ENCODE measurements around the gene CREB3L4.

The CREB3L4 gene

DNA sequence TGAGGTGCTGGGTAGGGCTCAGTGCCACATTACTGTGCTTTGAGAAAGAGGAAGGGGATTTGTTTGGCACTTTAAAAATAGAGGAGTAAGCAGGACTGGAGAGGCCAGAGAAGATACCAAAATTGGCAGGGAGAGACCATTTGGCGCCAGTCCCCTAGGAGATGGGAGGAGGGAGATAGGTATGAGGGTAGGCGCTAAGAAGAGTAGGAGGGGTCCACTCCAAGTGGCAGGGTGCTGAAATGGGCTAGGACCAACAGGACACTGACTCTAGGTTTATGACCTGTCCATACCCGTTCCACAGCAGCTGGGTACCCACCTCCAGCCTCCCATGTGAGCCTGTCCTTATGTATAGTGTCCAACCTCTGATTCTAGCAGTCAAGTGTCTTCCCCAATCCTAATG lies 8.2 kb upstream of the CREB3L4 start:
- Histone ChIP-seq H3K27me3 (replicated peaks; ENCODE audit: control insufficient read depth, insufficient read depth, low read length, poor library complexity, severe bottlenecking) (no peaks in the 10 kb centered on the region), H3K27ac (ENCODE audit: insufficient read depth, low read length, poor library complexity, severe bottlenecking) (peak overlapping the region; percentile 24), H3K4me1 (ENCODE audit: control insufficient read depth, insufficient read depth, low read length, poor library complexity, severe bottlenecking) (peaks cover 39% of the 10 kb centered on the region), H3K4me3 (ENCODE audit: insufficient read depth, low read depth, low read length, poor library complexity, severe bottlenecking) (no peak overlapping the region), H3K9me3 (ENCODE audit: control insufficient read depth, low read length) (no peaks in the 10 kb centered on the region), H3K36me3 (ENCODE audit: control insufficient read depth, insufficient read depth, low read length) (peaks cover 13% of the 10 kb centered on the region)
- no peak for DNase-seq

DNA sequence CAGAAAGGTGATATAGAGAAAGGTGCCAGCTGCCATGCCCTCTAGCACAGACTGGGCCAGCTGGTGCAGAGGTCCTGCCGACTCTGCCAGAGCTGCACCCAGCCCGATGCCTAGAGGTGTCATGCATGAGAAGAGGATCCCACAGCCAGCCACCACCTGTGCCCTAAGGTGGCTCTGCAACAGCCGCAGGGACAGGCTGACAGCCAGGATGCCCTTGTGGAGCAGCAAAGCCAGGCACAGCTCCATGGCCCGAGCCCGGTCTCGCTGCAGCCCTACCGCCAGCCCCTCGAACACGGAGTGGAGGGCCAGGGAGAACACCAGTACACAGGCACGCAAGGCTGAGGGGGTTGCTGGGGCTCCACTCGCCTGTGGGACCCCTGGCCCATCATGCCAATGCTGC lies 7.5 kb upstream of the CREB3L4 start:
- no peak overlapping the region for H3K27ac ChIP-seq (ENCODE audit: insufficient read depth, low read length, poor library complexity, severe bottlenecking)

DNA sequence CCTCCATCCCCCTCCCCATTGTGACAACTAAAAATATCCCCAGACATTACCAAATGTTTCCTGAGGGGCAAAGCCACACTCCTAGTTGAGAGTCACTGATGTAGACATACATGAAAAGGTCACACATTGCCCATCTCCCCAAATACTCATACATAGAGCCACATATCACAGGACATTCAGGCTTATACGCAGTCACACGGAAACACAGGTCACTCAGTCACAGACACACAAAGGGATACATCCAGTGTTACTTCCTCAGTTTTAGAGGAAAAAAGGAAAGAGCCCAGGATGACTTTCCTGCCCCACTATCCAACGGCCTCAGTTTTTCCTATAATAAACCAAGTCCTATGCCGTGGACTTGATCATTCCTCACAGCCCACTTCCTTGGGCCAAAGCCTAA lies 6.3 kb upstream of the CREB3L4 start:
- Histone ChIP-seq H3K27me3 (replicated peaks; ENCODE audit: control insufficient read depth, insufficient read depth, low read length, poor library complexity, severe bottlenecking) (no peaks in the 10 kb centered on the region), H3K27ac (ENCODE audit: insufficient read depth, low read length, poor library complexity, severe bottlenecking) (no peak overlapping the region), H3K9me3 (ENCODE audit: control insufficient read depth, low read length) (no peaks in the 10 kb centered on the region), H3K4me1 (ENCODE audit: control insufficient read depth, insufficient read depth, low read length, poor library complexity, severe bottlenecking) (peaks cover 36% of the 10 kb centered on the region), H3K4me3 (ENCODE audit: insufficient read depth, low read depth, low read length, poor library complexity, severe bottlenecking) (no peak overlapping the region), H3K36me3 (ENCODE audit: control insufficient read depth, insufficient read depth, low read length) (peaks cover 8% of the 10 kb centered on the region)
- no peak for DNase-seq

More for the DNA sequence above, 7.5 kb upstream of the CREB3L4 start:
- Histone ChIP-seq H3K4me3 (ENCODE audit: insufficient read depth, low read depth, low read length, poor library complexity, severe bottlenecking) (no peak overlapping the region), H3K27me3 (replicated peaks; ENCODE audit: control insufficient read depth, insufficient read depth, low read length, poor library complexity, severe bottlenecking) (no peaks in the 10 kb centered on the region), H3K36me3 (ENCODE audit: control insufficient read depth, insufficient read depth, low read length) (peaks cover 8% of the 10 kb centered on the region), H3K4me1 (ENCODE audit: control insufficient read depth, insufficient read depth, low read length, poor library complexity, severe bottlenecking) (peaks cover 39% of the 10 kb centered on the region), H3K9me3 (ENCODE audit: control insufficient read depth, low read length) (no peaks in the 10 kb centered on the region)
- DNase-seq = no peak

DNA sequence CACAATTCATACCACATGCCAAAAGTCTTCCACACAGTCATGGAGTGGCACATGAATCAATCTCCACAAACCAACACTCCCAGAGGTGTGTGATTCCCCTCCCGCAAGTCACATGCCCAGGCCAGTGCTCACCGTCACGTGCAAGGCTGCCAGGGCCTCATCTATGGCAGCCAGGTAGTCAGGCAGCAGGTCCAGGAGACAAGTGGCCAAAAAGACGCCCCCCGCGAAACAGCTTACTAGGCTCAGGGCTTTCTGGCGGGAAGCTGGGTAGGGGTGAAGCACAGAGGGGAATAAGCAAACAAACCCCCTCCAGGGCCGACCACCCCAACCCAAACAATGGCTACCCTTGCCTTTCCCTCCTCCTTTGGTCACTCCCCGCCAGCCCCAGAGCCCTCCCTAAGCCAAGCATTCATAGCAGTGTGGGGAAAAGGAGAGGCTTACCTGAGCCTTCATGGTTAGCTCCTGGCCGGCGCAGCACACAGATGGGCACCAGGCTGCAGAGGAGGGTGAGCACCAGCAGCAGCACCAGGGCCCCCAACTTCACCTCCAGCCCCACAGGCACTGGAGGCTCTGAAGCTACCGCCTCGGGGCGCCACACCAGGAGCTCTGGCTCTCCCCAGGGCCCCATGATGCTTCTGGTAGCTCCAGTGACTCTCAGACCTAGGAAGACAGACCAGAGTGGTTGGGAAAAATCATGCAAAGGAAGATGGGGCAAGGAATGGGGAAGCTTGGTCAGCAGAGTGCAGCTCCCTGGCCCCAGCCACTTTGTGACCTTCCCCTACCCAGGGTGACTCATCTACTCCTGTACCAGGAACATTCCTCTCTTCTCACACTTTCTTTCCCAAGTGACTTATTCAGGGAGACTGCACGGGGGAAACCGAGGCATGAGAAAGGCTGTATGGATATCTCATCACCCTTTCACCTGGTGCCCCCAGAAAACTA lies 5.3 kb upstream of the CREB3L4 start:
- Histone ChIP-seq H3K27ac (ENCODE audit: insufficient read depth, low read length, poor library complexity, severe bottlenecking) (peak overlapping the region; percentile 85), H3K4me1 (ENCODE audit: control insufficient read depth, insufficient read depth, low read length, poor library complexity, severe bottlenecking) (peaks cover 28% of the 10 kb centered on the region)
- DNase-seq = no peak

DNA sequence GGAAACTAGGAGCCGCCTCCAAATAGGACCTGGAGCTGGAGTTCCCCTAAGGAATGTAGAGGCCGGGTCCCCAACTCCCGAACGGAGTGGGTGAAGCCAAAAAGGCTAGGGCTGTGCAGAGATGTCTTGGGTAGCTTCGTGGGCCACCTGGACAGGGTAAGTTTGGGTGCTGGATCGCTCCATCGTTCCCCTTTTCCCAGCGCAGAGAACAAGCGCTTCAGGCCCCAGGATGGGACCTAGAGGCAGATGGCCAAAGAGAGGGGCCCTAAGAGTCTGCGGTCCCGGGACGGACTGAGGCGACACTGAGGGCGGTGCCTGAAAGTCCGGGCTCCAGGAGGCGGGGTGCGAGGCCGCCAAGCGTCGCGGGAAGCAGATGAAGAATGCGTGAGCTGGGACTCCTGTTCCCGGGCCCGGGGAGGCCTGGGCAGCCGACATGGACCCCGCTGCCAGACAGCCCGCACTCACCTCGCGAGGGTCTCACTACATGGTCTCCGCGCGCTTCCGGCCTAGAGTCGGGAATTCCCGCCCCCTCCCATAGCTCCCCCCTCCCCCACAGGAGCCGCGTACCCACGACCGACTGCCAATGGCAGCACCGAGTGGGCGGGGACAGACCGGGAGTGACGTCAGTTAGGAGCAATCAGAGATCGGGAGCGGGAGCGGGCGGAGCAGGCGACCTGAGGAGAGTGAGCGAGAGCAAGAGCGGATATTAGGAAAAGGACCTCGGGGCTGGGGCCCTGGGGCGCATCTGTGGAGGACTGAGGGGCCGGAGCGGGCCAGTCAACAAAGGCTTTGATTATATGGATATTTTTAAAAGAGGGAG lies 4.5 kb upstream of the CREB3L4 start, which contains the start of gene SLC39A1:
SLC39A1 (minus strand) TSS at position 508 of the 820 bp plus-strand sequence. CDS start 822 bp downstream, outside the sequence.
- H3K27me3 ChIP-seq (replicated peaks; ENCODE audit: control insufficient read depth, insufficient read depth, low read length, poor library complexity, severe bottlenecking) = no peaks in the 10 kb centered on the region
- peaks cover 32% of the 10 kb centered on the region for H3K4me1 ChIP-seq (ENCODE audit: control insufficient read depth, insufficient read depth, low read length, poor library complexity, severe bottlenecking)
- DNase-seq = peak; percentile 91 to 96 (median 93)
- peaks cover 8% of the 10 kb centered on the region for H3K36me3 ChIP-seq (ENCODE audit: control insufficient read depth, insufficient read depth, low read length)
- H3K9me3 ChIP-seq (ENCODE audit: control insufficient read depth, low read length) = no peaks in the 10 kb centered on the region
- H3K27ac ChIP-seq (ENCODE audit: insufficient read depth, low read length, poor library complexity, severe bottlenecking) = peak within 1 kb of the TSS; percentile 85
- peak within 1 kb of the TSS; percentile 71 for H3K4me3 ChIP-seq (ENCODE audit: insufficient read depth, low read depth, low read length, poor library complexity, severe bottlenecking)

More for the DNA sequence above, 5.3 kb upstream of the CREB3L4 start:
- H3K4me3 ChIP-seq (ENCODE audit: insufficient read depth, low read depth, low read length, poor library complexity, severe bottlenecking) = peak overlapping the region; percentile 71
- peaks cover 8% of the 10 kb centered on the region for H3K36me3 ChIP-seq (ENCODE audit: control insufficient read depth, insufficient read depth, low read length)
- no peaks in the 10 kb centered on the region for H3K9me3 ChIP-seq (ENCODE audit: control insufficient read depth, low read length)
- no peaks in the 10 kb centered on the region for H3K27me3 ChIP-seq (replicated peaks; ENCODE audit: control insufficient read depth, insufficient read depth, low read length, poor library complexity, severe bottlenecking)

DNA sequence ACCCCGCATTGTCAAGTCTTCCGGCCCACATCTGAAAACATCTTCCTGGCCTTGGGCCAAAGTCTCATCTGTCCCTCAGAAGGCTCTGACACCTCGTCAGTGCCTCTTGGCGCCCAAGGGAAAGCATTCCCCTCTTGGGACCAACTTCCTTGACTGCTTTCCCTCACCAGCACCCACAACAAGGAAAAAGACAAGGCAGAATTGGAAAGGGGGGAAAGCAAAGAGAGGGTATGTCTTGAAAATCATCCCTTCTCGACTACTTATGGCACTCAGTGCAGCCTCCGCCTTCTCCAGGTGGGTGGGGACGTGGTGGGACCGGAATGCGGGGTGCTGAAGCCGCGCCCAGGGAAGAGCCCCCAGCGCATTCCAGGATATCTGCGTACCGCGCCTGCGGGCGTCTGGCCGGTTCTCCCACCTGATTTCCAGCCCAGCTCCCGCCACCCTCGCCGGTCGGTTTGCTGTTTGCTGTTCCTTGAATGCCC lies 3.8 kb upstream of the CREB3L4 start:
- Histone ChIP-seq H3K9me3 (ENCODE audit: control insufficient read depth, low read length) (no peaks in the 10 kb centered on the region), H3K4me3 (ENCODE audit: insufficient read depth, low read depth, low read length, poor library complexity, severe bottlenecking) (peak overlapping the region; percentile 71), H3K4me1 (ENCODE audit: control insufficient read depth, insufficient read depth, low read length, poor library complexity, severe bottlenecking) (peaks cover 32% of the 10 kb centered on the region), H3K27me3 (replicated peaks; ENCODE audit: control insufficient read depth, insufficient read depth, low read length, poor library complexity, severe bottlenecking) (no peaks in the 10 kb centered on the region), H3K27ac (ENCODE audit: insufficient read depth, low read length, poor library complexity, severe bottlenecking) (peak overlapping the region; percentile 85), H3K36me3 (ENCODE audit: control insufficient read depth, insufficient read depth, low read length) (peaks cover 8% of the 10 kb centered on the region)
- peak in 1 of 3 donors; percentile 13 for DNase-seq

DNA sequence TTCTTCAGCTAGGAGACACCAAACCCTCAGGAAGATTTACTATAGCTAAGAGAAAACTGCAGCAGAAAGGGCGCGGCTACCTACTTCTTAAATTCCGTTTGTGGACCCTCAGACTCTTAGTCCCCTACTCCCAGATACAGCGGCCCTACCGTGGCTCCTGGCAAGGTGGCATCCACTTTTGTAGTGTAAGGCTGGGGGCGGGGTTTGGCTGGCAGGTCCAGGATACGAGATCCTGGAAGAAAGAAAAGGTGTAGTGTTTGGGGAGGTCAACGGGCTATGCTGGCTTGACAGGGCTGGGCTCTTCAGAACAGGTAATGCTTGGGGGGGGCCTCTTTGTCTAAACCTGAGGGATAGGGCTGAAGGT lies 280 bp downstream of the CREB3L4 start:
- Histone ChIP-seq H3K4me1 (ENCODE audit: control insufficient read depth, insufficient read depth, low read length, poor library complexity, severe bottlenecking) (peaks cover 27% of the 10 kb centered on the region), H3K27me3 (replicated peaks; ENCODE audit: control insufficient read depth, insufficient read depth, low read length, poor library complexity, severe bottlenecking) (no peaks in the 10 kb centered on the region), H3K27ac (ENCODE audit: insufficient read depth, low read length, poor library complexity, severe bottlenecking) (peak overlapping the region; percentile 87), H3K36me3 (ENCODE audit: control insufficient read depth, insufficient read depth, low read length) (no peaks in the 10 kb centered on the region), H3K4me3 (ENCODE audit: insufficient read depth, low read depth, low read length, poor library complexity, severe bottlenecking) (no peak overlapping the region), H3K9me3 (ENCODE audit: control insufficient read depth, low read length) (no peaks in the 10 kb centered on the region)
- DNase-seq = no peak

DNA sequence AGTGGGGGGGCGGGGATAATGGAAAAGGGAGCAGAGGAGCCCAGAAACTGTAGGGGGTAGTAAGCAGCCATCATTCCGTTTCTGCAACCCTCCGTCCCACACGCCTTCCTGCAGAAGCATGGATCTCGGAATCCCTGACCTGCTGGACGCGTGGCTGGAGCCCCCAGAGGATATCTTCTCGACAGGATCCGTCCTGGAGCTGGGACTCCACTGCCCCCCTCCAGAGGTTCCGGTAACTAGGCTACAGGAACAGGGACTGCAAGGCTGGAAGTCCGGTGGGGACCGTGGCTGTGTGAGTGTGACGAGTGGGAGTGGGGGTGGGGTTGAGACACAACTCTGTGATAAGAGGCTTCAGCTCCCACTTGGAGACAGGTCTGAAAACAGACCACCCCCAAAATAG lies 706 bp downstream of the CREB3L4 start:
- Histone ChIP-seq H3K9me3 (ENCODE audit: control insufficient read depth, low read length) (no peaks in the 10 kb centered on the region), H3K27me3 (replicated peaks; ENCODE audit: control insufficient read depth, insufficient read depth, low read length, poor library complexity, severe bottlenecking) (no peaks in the 10 kb centered on the region), H3K36me3 (ENCODE audit: control insufficient read depth, insufficient read depth, low read length) (peaks cover 2% of the 10 kb centered on the region), H3K4me3 (ENCODE audit: insufficient read depth, low read depth, low read length, poor library complexity, severe bottlenecking) (no peak overlapping the region), H3K4me1 (ENCODE audit: control insufficient read depth, insufficient read depth, low read length, poor library complexity, severe bottlenecking) (peaks cover 25% of the 10 kb centered on the region), H3K27ac (ENCODE audit: insufficient read depth, low read length, poor library complexity, severe bottlenecking) (peak overlapping the region; percentile 87)
- no peak for DNase-seq

DNA sequence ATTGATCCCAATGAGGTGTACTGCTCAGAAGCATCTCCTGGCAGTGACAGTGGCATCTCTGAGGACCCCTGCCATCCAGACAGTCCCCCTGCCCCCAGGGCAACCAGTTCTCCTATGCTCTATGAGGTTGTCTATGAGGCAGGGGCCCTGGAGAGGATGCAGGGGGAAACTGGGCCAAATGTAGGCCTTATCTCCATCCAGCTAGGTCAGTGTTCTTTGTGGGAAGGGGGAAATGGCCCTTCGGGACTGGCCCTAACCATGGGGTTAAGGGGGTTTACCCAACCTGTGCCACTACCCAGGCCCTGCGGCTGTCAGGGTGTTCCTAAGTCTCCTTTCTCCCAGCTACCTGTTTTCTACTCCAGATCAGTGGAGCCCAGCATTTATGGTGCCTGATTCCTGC lies 1.3 kb downstream of the CREB3L4 start:
- Histone ChIP-seq H3K27me3 (replicated peaks; ENCODE audit: control insufficient read depth, insufficient read depth, low read length, poor library complexity, severe bottlenecking) (no peaks in the 10 kb centered on the region), H3K4me1 (ENCODE audit: control insufficient read depth, insufficient read depth, low read length, poor library complexity, severe bottlenecking) (peaks cover 22% of the 10 kb centered on the region), H3K36me3 (ENCODE audit: control insufficient read depth, insufficient read depth, low read length) (peaks cover 8% of the 10 kb centered on the region), H3K4me3 (ENCODE audit: insufficient read depth, low read depth, low read length, poor library complexity, severe bottlenecking) (no peak overlapping the region), H3K27ac (ENCODE audit: insufficient read depth, low read length, poor library complexity, severe bottlenecking) (peak overlapping the region; percentile 26), H3K9me3 (ENCODE audit: control insufficient read depth, low read length) (no peaks in the 10 kb centered on the region)
- DNase-seq = no peak

Measured in effector memory CD4-positive, alpha-beta T cell (primary cell).